Activated CD8-positive, alpha-beta memory T cell treated with anti-CD3 and anti-CD28 coated beads, Interleukin-2, amount 50 U/mL, for 1 hour (primary cell): ENCODE results near the gene DOK1.
"Not testable (repeated sequence)": the region's sequence is repeated elsewhere in the genome, so short reads cannot be mapped to it uniquely, and the experiment has no call there.

ENCODE experiments used
- DNase-seq: peaks from one replicate; pipeline ENCODE4 v3.0.0-alpha.2; 2020; ENCODE audit errors: extremely low read depth

Gene DOK1

GRCh38 chr2:74548285-74548899, 6.1 kb upstream of the DOK1 start:
- no peak for DNase-seq

DNA sequence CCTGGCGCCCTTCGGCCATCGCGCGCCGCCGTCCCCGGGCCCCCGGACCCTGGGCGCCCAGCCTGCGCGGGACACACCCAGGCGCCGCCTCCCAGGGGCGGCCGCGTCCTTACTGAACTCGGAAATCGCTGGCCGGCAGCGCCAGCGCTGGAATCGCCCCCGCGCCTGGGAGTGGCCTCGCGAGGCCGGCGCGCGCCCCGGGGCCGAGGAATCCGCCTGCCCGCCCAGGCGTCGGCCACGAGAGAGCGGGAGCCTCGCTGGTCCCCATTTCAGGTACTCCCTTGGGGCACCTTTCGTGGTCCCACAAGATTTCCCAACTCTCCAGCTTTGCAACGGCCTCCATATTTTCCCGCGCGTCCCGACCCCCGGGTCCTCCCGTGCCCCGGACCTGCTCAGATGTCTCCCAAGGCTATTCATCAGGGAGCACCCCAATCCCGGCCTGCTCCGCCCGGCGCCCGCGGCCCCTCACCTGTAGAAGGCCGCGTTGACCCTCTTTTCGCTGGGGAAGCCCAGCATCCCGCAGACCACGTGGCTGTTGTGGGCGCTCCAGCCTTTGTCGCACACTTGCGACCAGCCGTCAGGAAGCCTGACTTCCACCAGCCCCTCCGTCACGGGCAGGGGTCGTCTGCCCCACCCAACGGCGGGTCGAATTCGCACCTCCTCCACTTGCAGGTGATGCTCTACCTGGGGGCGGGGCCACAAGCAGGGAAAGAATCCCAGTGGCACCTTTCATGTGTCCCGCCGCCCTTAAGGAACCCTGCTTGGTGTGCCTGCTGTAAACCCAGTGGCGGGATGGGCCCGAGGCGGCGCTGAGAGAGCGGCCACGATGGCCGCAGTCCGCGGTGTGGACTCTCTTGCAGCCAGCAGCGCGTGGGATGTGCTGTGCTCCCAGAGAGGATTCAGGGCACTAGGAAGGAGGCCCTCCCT, 5.4 kb upstream of the DOK1 start:
- DNase-seq = no peak

- DNase-seq = no peak
Observed at GRCh38 chr2:74550231-74550630, 4.3 kb upstream of the DOK1 start.

GRCh38 chr2:74551530-74551929, 3.0 kb upstream of the DOK1 start:
- DNase-seq = no peak

GRCh38 chr2:74551942-74552913, 2.3 kb upstream of the DOK1 start:
- DNase-seq = no peak

GRCh38 chr2:74552914-74553811, 1.4 kb upstream of the DOK1 start:
- no peak for DNase-seq

GRCh38 chr2:74554820-74555531, 456 bp downstream of the DOK1 start:
- no peak for DNase-seq

GRCh38 chr2:74555610-74556103, 1.1 kb downstream of the DOK1 start:
- no peak for DNase-seq

- DNase-seq = no peak
Observed at GRCh38 chr2:74556159-74556558, 1.6 kb downstream of the DOK1 start.

DNA sequence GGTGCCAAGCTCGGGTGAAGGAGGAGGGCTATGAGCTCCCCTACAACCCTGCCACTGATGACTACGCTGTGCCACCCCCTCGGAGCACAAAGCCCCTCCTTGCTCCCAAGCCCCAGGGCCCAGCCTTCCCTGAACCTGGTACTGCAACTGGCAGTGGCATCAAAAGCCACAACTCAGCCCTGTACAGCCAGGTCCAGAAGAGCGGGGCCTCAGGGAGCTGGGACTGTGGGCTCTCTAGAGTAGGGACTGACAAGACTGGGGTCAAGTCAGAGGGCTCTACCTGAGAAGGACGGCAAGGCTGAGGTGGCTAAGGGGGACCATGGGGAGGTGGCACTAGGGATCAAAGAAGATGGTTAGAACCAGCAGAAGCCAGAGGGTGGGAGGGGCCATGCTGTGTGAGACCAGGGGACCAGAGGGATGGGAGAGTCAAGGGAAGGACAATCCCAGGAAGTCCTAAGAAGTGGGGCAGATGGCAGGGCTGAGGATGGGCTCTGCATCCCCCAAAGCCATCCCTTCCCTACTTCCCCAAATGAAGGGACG, 2.4 kb downstream of the DOK1 start:
- DNase-seq = no peak

- no peak for DNase-seq
Observed at GRCh38 chr2:74558284-74559230, 4.0 kb downstream of the DOK1 start.

GRCh38 chr2:74559912-74560311, 5.4 kb downstream of the DOK1 start:
- DNase-seq = no peak

- no peak for DNase-seq
Observed at GRCh38 chr2:74560591-74560990, 6.1 kb downstream of the DOK1 start.

DNA sequence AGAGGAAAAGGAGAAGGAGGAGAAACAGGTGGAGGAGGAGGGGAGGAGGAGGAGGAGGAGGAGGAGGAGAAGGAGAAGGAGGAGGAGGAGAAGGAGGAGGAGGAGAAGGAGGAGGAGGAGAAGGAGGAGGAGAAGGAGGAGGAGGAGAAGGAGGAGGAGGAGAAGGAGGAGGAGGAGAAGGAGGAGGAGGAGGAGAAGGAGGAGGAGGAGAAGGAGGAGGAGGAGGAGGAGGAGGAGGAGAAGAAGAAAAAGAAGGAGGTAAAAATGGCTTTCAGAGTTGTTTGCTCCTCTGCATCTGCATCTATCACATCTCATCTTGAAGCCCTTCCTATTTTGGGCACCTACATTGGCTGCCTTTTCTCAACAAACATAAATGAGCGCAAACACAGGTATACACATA, 6.5 kb downstream of the DOK1 start:
- not testable (repeated sequence) for DNase-seq

- no peak for DNase-seq
Observed at GRCh38 chr2:74562126-74562775, 7.7 kb downstream of the DOK1 start.

DNA sequence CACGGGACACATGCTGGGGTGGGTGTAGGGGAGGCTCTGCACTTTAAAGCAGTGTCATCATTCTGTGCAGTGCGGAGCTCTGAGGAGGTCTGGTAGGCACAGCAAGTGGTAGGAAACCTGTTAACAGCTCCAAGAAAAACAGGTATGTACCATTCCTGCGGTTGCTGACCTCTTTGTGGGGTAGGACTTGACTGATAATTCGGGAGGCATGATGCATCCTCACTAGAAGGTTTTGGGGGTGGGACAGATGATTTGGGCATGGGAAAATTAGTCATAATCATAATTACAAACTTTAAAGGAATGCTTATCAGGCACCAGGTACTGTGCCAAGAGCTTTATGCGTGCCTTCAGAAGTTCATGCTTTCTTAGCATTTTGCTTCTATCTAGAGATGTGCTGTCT, 9.7 kb downstream of the DOK1 start:
- no peak for DNase-seq

- no peak for DNase-seq
Observed at GRCh38 chr2:74566076-74566753, 11.7 kb downstream of the DOK1 start.

- DNase-seq = no peak
Observed at GRCh38 chr2:74566754-74567085, 12.2 kb downstream of the DOK1 start.
